Keratinocyte (primary cell): ENCODE data around the gene ETFA.

Experiments used
- CTCF ChIP-seq, 3 experiments: IDR thresholded peaks in 1 of 3; conservative IDR thresholded peaks in 1 of 3; optimal IDR thresholded peaks in 1 of 3; 2 replicates in 2 of 3; 3 replicates in 1 of 3; pipeline versions ENCODE3 to v1.5.1; 2011; ENCODE audit warnings: low read length in 3 of 3, mild to moderate bottlenecking in 3 of 3, moderate library complexity in 2 of 3, control low read depth in 1 of 3, inconsistent platforms in 1 of 3; ENCODE audit not compliant: insufficient read depth in 2 of 3; ENCODE audit errors: extremely low read depth in 1 of 3
- EZH2 ChIP-seq: IDR thresholded peaks from one replicate; pipeline ENCODE4 v1.6.1; 2012; ENCODE audit warnings: inconsistent platforms, mild to moderate bottlenecking, low read length, moderate library complexity

- TF ChIP-seq EZH2 (no peak), CTCF (optimal IDR thresholded peaks at IDR 0.05 in 1 of 3, IDR thresholded peaks at IDR 0.05 in 1 of 3, conservative IDR thresholded peaks at IDR 0.05 in 1 of 3; ENCODE audit: extremely low read depth in 1 of 3, insufficient read depth in 2 of 3, low read length in 3 of 3) (no peak)
These were observed 76.9 kb downstream of the ETFA start for GRCh38 chr15:76234337-76234889.
